NCI-H2081 (cell line): ENCODE data around the gene AGO4.

Source experiments
- DNase-seq, 2 experiments: peaks; one replicate each; lab custom pipeline; 2025; lab: John Stamatoyannopoulos, UW

AGO4 gene

DNA sequence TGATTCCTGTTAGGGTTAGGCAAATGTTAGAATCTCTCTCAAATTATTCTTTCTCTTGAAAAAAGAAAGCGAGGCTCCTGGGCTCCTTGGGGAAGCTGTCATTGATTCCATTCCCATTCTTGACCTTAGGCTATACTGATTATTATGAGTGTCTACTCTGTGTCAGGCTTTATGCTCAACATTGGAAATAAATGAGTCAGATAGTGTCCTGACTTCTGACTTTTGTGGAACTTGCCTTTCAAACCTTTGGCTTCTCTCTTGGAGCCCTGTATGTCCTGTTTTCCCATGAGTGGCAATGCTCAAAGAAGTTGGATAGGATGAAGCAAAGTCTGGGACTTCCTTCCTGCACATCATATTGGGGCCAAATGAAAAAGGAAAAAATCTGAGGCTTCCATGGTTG lies 86.8 kb downstream of the AGO4 start:
- DNase-seq: no peak

DNA sequence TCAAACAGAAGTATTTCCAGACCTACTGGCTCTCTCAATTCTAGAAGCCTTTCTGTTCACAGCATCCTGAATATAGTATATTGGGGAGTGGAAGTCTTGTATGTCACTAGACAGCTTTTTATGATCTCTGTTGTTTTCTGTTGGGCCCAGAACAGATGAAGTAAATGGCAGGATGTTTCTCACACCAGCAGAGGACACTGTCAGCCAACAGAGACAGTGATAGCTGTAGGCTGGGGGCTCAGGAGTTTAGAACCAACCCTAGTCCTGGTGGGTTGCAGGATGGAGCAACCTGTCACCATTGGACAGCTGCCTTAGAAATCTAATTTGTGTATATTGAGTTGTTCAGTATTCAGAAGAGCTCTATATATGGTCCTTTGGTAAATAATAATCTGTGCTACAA lies 92.1 kb downstream of the AGO4 start:
- DNase-seq: no peak

DNA sequence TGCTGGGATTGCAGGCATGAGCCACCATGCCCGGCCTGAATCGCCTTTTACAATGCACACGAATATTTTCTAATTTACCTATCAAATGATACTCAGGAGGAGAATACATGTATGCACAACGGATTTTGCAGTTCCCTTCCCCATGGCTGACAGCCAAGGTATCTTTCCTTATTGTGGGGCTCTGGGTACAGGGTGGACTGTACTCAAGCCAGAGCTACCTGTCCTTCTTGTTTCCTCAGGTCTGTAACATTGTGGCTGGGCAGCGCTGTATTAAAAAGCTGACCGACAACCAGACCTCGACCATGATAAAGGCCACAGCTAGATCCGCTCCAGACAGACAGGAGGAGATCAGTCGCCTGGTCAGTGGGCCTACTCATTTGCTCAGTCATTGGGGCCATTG lies 93.4 kb downstream of the AGO4 start:
- DNase-seq: no peak

DNA sequence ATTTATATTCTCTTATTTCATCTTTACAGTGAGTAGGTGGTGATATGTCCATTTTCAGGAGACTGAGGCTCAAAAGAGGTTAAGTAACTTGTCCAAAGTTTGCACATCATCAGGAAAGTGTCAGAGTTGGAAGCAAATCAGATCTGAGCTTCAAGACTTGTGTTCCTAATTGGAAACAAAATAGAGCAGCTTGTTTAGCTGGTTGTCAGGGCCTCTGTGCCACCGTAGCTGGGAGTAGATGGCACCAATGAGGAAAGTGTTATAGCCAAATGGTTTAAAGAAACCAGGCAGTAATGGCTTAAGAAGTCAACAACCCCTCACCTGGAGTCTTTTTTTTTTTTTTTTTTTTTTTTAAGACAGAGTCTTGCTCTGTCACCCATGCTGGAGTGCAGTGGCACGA lies 94.9 kb downstream of the AGO4 start:
- no peak for DNase-seq
